ENCODE measurements around the gene SEMA3G. TPM values are rescaled to one million over a fixed set of nuclear protein-coding genes. Genes with fewer than 3 reads are reported as not detected.

SEMA3G gene
- total RNA-seq, 3 donors from 2014 or later (not counting 1 experiment from before 2014, with no cell fraction given), result 0.07 to 0.55 TPM; not detected in 1

GRCh38 chr3:52406231-52406661 is 38.7 kb downstream of the SEMA3G start:
- H3K27ac ChIP-seq (ENCODE audit: low read length), result no peak overlapping the region
- peaks cover 28% of the 10 kb centered on the region for H3K4me1 ChIP-seq (ENCODE audit: control insufficient read depth, insufficient read depth, low read length)
- Mint-ChIP-seq H3K27me3 (ENCODE audit: low read depth in 2 of 2) (no peaks in the 10 kb centered on the region), H3K27ac (peak overlapping the region in 1 of 2 donors; percentile 22), H3K9me3 (no peaks in the 10 kb centered on the region), H3K4me3 (no peak overlapping the region), H3K36me3 (no peaks in the 10 kb centered on the region), H3K4me1 (peaks cover 24% of the 10 kb centered on the region in 2 donors)
- ATAC-seq (no peak), DNase-seq (no peak)
- H3K36me3 ChIP-seq (ENCODE audit: control insufficient read depth, insufficient read depth, low read length), result peaks cover 66% of the 10 kb centered on the region
- intact Hi-C loops (cut with micrococcal nuclease), result no loop called here
- H3K9me3 ChIP-seq (ENCODE audit: control insufficient read depth, insufficient read depth, low read length), result no peaks in the 10 kb centered on the region
- no peak for TF ChIP-seq CTCF (IDR thresholded peaks at IDR 0.05)
- WGBS (ENCODE audit: insufficient coverage), result 86% methylated on average over 11 of the region's 11 CpGs
- no peak overlapping the region for H3K4me3 ChIP-seq (ENCODE audit: low read length)
- no peaks in the 10 kb centered on the region for H3K27me3 ChIP-seq (ENCODE audit: control insufficient read depth, insufficient read depth, low read length)

- Mint-ChIP-seq H3K27ac (peak overlapping the region in 1 of 2 donors; percentile 18), H3K4me1 (peaks cover 18 to 22% of the 10 kb centered on the region in 2 donors), H3K9me3 (no peaks in the 10 kb centered on the region), H3K4me3 (no peak overlapping the region), H3K27me3 (ENCODE audit: low read depth in 2 of 2) (no peaks in the 10 kb centered on the region), H3K36me3 (no peaks in the 10 kb centered on the region)
- intact Hi-C loops (cut with micrococcal nuclease), result no loop called here
- ATAC-seq (no peak), DNase-seq (no peak)
- H3K9me3 ChIP-seq (ENCODE audit: control insufficient read depth, insufficient read depth, low read length), result no peaks in the 10 kb centered on the region
- H3K27ac ChIP-seq (ENCODE audit: low read length), result no peak overlapping the region
- no peak for TF ChIP-seq CTCF (IDR thresholded peaks at IDR 0.05)
- H3K4me1 ChIP-seq (ENCODE audit: control insufficient read depth, insufficient read depth, low read length), result peaks cover 22% of the 10 kb centered on the region
- H3K36me3 ChIP-seq (ENCODE audit: control insufficient read depth, insufficient read depth, low read length), result peaks cover 71% of the 10 kb centered on the region
- H3K4me3 ChIP-seq (ENCODE audit: low read length), result no peak overlapping the region
- WGBS (ENCODE audit: insufficient coverage), result 89% methylated on average over 4 of the region's 4 CpGs
- no peaks in the 10 kb centered on the region for H3K27me3 ChIP-seq (ENCODE audit: control insufficient read depth, insufficient read depth, low read length)
Measured at GRCh38 chr3:52405601-52406110, 39.2 kb downstream of the SEMA3G start.

GRCh38 chr3:52405066-52405465 is 39.8 kb downstream of the SEMA3G start:
- 92% methylated on average over 6 of the region's 6 CpGs for WGBS (ENCODE audit: insufficient coverage)
- TF ChIP-seq CTCF (IDR thresholded peaks at IDR 0.05), result no peak
- no peak overlapping the region for H3K4me3 ChIP-seq (ENCODE audit: low read length)
- no peak overlapping the region for H3K4me3 Mint-ChIP-seq
- peaks cover 77% of the 10 kb centered on the region for H3K36me3 ChIP-seq (ENCODE audit: control insufficient read depth, insufficient read depth, low read length)
- no peaks in the 10 kb centered on the region for H3K9me3 Mint-ChIP-seq
- H3K9me3 ChIP-seq (ENCODE audit: control insufficient read depth, insufficient read depth, low read length), result no peaks in the 10 kb centered on the region
- no peaks in the 10 kb centered on the region for H3K27me3 Mint-ChIP-seq (ENCODE audit: low read depth in 2 of 2)
- intact Hi-C loops (cut with micrococcal nuclease), result no loop called here
- H3K36me3 Mint-ChIP-seq, result no peaks in the 10 kb centered on the region
- H3K27ac Mint-ChIP-seq, result peak overlapping the region in 1 of 2 donors; percentile 18
- H3K4me1 ChIP-seq (ENCODE audit: control insufficient read depth, insufficient read depth, low read length), result peaks cover 22% of the 10 kb centered on the region
- DNase-seq (no peak), ATAC-seq (no peak)
- no peak overlapping the region for H3K27ac ChIP-seq (ENCODE audit: low read length)
- peaks cover 16 to 27% of the 10 kb centered on the region in 2 donors for H3K4me1 Mint-ChIP-seq
- no peaks in the 10 kb centered on the region for H3K27me3 ChIP-seq (ENCODE audit: control insufficient read depth, insufficient read depth, low read length)

- Mint-ChIP-seq H3K27me3 (ENCODE audit: low read depth in 2 of 2) (no peaks in the 10 kb centered on the region), H3K36me3 (no peaks in the 10 kb centered on the region), H3K4me1 (peaks cover 16 to 27% of the 10 kb centered on the region in 2 donors), H3K4me3 (no peak overlapping the region), H3K27ac (no peak overlapping the region), H3K9me3 (no peaks in the 10 kb centered on the region)
- Histone ChIP-seq H3K4me3 (ENCODE audit: low read length) (no peak overlapping the region), H3K27me3 (ENCODE audit: control insufficient read depth, insufficient read depth, low read length) (no peaks in the 10 kb centered on the region), H3K9me3 (ENCODE audit: control insufficient read depth, insufficient read depth, low read length) (no peaks in the 10 kb centered on the region), H3K36me3 (ENCODE audit: control insufficient read depth, insufficient read depth, low read length) (peaks cover 77% of the 10 kb centered on the region), H3K4me1 (ENCODE audit: control insufficient read depth, insufficient read depth, low read length) (peaks cover 19% of the 10 kb centered on the region), H3K27ac (ENCODE audit: low read length) (no peak overlapping the region)
- intact Hi-C loops (cut with micrococcal nuclease), result no loop called here
- no peak for ATAC-seq
- TF ChIP-seq CTCF (IDR thresholded peaks at IDR 0.05), result no peak
- DNase-seq, result no peak
- WGBS (ENCODE audit: insufficient coverage), result 95% methylated on average over 10 of the region's 10 CpGs
Measured at GRCh38 chr3:52404391-52404790, 40.5 kb downstream of the SEMA3G start.
